GM12878 (cell line): ENCODE results near the gene ZSCAN22.
"Not testable (repeated sequence)": the region's sequence is repeated elsewhere in the genome, so short reads cannot be mapped to it uniquely, and the experiment has no call there.

Source experiments
- CREB1 ChIP-seq: IDR thresholded peaks from 2 replicates; pipeline ENCODE4 v1.6.1; 2012; ENCODE audit warnings: low read depth, mild to moderate bottlenecking, inconsistent platforms
- PAX5 ChIP-seq: IDR thresholded peaks from 2 replicates; pipeline ENCODE4 v1.6.1; 2011; ENCODE audit warnings: low read depth, low read length, borderline replicate concordance
- POLR2A ChIP-seq: IDR thresholded peaks from 2 replicates; pipeline ENCODE4 v1.6.1; 2011; ENCODE audit warnings: low read depth, mild to moderate bottlenecking, low read length
- RB1 ChIP-seq: fragments of 450-650 bp; formaldehyde crosslinking; IDR thresholded peaks from 2 replicates; pipeline ENCODE4 v1.6.1; 2017; ENCODE audit warnings: mild to moderate bottlenecking, borderline replicate concordance
- RCOR1 ChIP-seq: conservative IDR thresholded peaks from 2 replicates; pipeline ENCODE4 v1.6.1; 2012; ENCODE audit warnings: low read depth, low read length, improper control_type of control experiment
- SP1 ChIP-seq: IDR thresholded peaks from one replicate; pipeline ENCODE4 v1.6.1; 2011; ENCODE audit warnings: low read depth, low read length
- SUZ12 ChIP-seq: fragments of 200-600 bp; sonication (generic); IDR thresholded peaks from one replicate; pipeline ENCODE4 v1.6.1; 2018; ENCODE audit warnings: antibody characterized with exemption, mild to moderate bottlenecking; ENCODE audit not compliant: unreplicated experiment
- TARDBP ChIP-seq: IDR thresholded peaks from 2 replicates; pipeline ENCODE4 v1.6.1; 2016; ENCODE audit warnings: borderline replicate concordance
- USF2 ChIP-seq: IDR thresholded peaks from 2 replicates; pipeline ENCODE4 v1.6.1; 2011; ENCODE audit warnings: low read depth, low read length, improper control_type of control experiment, borderline replicate concordance
- ZNF274 ChIP-seq: IDR thresholded peaks from one replicate; pipeline ENCODE4 v1.8.0; 2011; ENCODE audit not compliant: insufficient read length, insufficient read depth
- TF ChIP-seq, protein P1 (sequence below): fragments of 150-350 bp; IDR thresholded peaks from 2 replicates; pipeline ENCODE4 v1.6.1; 2014; ENCODE audit warnings: mild to moderate bottlenecking, low read depth, low read length
- TF ChIP-seq, protein P2 (sequence below): IDR thresholded peaks from 2 replicates; pipeline ENCODE4 v1.6.1; 2012; ENCODE audit warnings: low read depth, low read length, improper control_type of control experiment
- TF ChIP-seq, protein P3 (sequence below), 3 experiments: IDR thresholded peaks in 2 of 3; conservative IDR thresholded peaks in 1 of 3; 2 replicates each; pipeline ENCODE4 v1.5.1; 2011; ENCODE audit warnings: low read depth in 3 of 3, low read length in 3 of 3, mild to moderate bottlenecking in 3 of 3, control low read depth in 2 of 3, moderate library complexity in 2 of 3, inconsistent platforms in 1 of 3, mixed read lengths in 1 of 3; ENCODE audit not compliant: control insufficient read depth in 2 of 3, insufficient read depth in 1 of 3; ENCODE audit errors: extremely low read depth in 1 of 3

GRCh38 chr19:58310685-58311084 lies 16.1 kb upstream of the ZSCAN22 start:
- TF ChIP-seq ZNF274, PAX5, RB1, POLR2A, RCOR1, CREB1, TARDBP, SUZ12, SP1, USF2: not testable (repeated sequence)
- TF ChIP-seq, protein P1, sequence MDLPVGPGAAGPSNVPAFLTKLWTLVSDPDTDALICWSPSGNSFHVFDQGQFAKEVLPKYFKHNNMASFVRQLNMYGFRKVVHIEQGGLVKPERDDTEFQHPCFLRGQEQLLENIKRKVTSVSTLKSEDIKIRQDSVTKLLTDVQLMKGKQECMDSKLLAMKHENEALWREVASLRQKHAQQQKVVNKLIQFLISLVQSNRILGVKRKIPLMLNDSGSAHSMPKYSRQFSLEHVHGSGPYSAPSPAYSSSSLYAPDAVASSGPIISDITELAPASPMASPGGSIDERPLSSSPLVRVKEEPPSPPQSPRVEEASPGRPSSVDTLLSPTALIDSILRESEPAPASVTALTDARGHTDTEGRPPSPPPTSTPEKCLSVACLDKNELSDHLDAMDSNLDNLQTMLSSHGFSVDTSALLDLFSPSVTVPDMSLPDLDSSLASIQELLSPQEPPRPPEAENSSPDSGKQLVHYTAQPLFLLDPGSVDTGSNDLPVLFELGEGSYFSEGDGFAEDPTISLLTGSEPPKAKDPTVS, result not testable (repeated sequence)
- TF ChIP-seq, protein P2, sequence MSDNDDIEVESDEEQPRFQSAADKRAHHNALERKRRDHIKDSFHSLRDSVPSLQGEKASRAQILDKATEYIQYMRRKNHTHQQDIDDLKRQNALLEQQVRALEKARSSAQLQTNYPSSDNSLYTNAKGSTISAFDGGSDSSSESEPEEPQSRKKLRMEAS, result not testable (repeated sequence)
- TF ChIP-seq, protein P3, sequence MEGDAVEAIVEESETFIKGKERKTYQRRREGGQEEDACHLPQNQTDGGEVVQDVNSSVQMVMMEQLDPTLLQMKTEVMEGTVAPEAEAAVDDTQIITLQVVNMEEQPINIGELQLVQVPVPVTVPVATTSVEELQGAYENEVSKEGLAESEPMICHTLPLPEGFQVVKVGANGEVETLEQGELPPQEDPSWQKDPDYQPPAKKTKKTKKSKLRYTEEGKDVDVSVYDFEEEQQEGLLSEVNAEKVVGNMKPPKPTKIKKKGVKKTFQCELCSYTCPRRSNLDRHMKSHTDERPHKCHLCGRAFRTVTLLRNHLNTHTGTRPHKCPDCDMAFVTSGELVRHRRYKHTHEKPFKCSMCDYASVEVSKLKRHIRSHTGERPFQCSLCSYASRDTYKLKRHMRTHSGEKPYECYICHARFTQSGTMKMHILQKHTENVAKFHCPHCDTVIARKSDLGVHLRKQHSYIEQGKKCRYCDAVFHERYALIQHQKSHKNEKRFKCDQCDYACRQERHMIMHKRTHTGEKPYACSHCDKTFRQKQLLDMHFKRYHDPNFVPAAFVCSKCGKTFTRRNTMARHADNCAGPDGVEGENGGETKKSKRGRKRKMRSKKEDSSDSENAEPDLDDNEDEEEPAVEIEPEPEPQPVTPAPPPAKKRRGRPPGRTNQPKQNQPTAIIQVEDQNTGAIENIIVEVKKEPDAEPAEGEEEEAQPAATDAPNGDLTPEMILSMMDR (IDR thresholded peaks at IDR 0.05 in 2 of 3, conservative IDR thresholded peaks at IDR 0.05 in 1 of 3; ENCODE audit: control insufficient read depth in 2 of 3, extremely low read depth in 1 of 3, insufficient read depth in 1 of 3, low read depth in 3 of 3, low read length in 3 of 3), result not testable (repeated sequence)
